Right kidney (tissue), 1 donor: Measurements from ENCODE around the gene POLD3.

Experiments used
- DNase-seq: peaks from one replicate; pipeline ENCODE4 v3.0.0-alpha.2; 2016

POLD3 gene

DNA sequence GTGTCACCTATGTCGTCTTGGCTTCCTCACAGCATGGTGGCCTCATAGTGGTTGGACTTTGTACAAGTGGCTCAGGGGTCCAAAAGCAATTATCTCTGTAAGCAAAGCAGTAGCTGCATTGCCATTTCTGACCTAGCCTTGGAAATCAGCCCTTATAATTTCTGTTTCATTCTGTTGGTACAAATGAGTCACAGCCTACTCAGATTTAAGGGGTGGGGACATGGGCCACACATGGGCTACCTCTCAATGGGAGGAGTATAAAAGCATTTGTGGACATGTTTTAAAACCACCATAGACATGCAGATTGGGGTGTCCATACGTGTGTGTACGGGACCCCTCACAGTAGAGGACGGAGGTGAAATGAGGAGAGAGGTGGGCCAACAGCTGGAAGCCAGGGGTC lies 97.3 kb downstream of the POLD3 start:
- DNase-seq: no peak

DNA sequence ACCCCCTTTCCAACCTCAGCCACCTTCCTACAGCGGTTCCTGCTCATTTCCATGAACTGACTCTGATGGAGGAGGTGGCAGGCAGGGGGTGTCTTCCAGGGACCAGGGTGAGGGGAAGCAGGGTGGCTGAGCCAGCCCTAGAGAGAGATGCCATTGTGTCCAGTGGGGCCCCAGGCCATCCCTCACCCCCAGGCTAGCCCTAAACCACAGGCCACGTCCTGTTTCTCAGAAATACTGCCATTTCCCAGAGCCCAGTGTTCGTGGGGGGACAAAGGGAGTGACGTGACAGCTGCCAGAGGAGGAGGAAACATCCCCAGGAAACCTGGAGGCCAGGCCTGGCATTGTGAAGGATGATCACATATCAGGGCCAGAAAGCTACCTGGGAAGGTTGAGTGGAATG lies 99.4 kb downstream of the POLD3 start:
- DNase-seq: no peak
